ENCODE data around the gene VWF. TPM values are rescaled to one million over a fixed set of nuclear protein-coding genes. Genes with fewer than 3 reads are reported as not detected.
A peak's percentile ranks its signal among the peaks of the same experiment; 100 is the strongest.
"Not testable (repeated sequence)": the region's sequence is repeated elsewhere in the genome, so short reads cannot be mapped to it uniquely, and the experiment has no call there.

Gene VWF
- under 0.01 and 0.06 TPM in 2 replicates for total RNA-seq (2014; rRNA removed)
- polyA plus RNA-seq (2012), result 0.22 TPM

- no peak for DNase-seq (ENCODE audit: low read depth)
Observed at GRCh38 chr12:6124411-6125309, at the start of gene VWF. TSS of gene VWF (minus strand) at chr12:6124670. CDS start at chr12:6123196, 1,474 bp downstream.

GRCh38 chr12:6172862-6173261 is 48.4 kb upstream of the VWF start:
- DNase-seq (ENCODE audit: low read depth), result no peak

- no peak for DNase-seq (ENCODE audit: low read depth)
Observed at GRCh38 chr12:6172086-6172485, 47.6 kb upstream of the VWF start.

- DNase-seq (ENCODE audit: low read depth), result no peak
Observed at GRCh38 chr12:6171409-6172015, 47.0 kb upstream of the VWF start.

- peak; percentile 99 for DNase-seq (ENCODE audit: low read depth)
Observed at GRCh38 chr12:6167327-6168280, 43.1 kb upstream of the VWF start.

GRCh38 chr12:6166808-6167207 is 42.3 kb upstream of the VWF start:
- DNase-seq (ENCODE audit: low read depth), result no peak

GRCh38 chr12:6165395-6165794 is 40.9 kb upstream of the VWF start:
- no peak for DNase-seq (ENCODE audit: low read depth)

GRCh38 chr12:6163416-6164060 is 39.1 kb upstream of the VWF start:
- DNase-seq (ENCODE audit: low read depth), result no peak

- DNase-seq (ENCODE audit: low read depth), result no peak
Observed at GRCh38 chr12:6161124-6161882, 36.8 kb upstream of the VWF start.

GRCh38 chr12:6160049-6160649 is 35.7 kb upstream of the VWF start:
- not testable (repeated sequence) for DNase-seq (ENCODE audit: low read depth)

- not testable (repeated sequence) for DNase-seq (ENCODE audit: low read depth)
Observed at GRCh38 chr12:6159166-6160011, 34.9 kb upstream of the VWF start.

- no peak for DNase-seq (ENCODE audit: low read depth)
Observed at GRCh38 chr12:6158749-6159148, 34.3 kb upstream of the VWF start.

- DNase-seq (ENCODE audit: low read depth), result no peak
Observed at GRCh38 chr12:6158255-6158654, 33.8 kb upstream of the VWF start.

- DNase-seq (ENCODE audit: low read depth), result no peak
Observed at GRCh38 chr12:6157482-6157881, 33.0 kb upstream of the VWF start.

- DNase-seq (ENCODE audit: low read depth), result no peak
Observed at GRCh38 chr12:6154730-6155459, 30.4 kb upstream of the VWF start.

GRCh38 chr12:6148722-6149121 is 24.3 kb upstream of the VWF start:
- DNase-seq (ENCODE audit: low read depth), result not testable (repeated sequence)

GRCh38 chr12:6148061-6148460 is 23.6 kb upstream of the VWF start:
- no peak for DNase-seq (ENCODE audit: low read depth)

GRCh38 chr12:6146951-6147350 is 22.5 kb upstream of the VWF start:
- no peak for DNase-seq (ENCODE audit: low read depth)

Data from LHCN-M2 (cell line).